HL-60 (cell line): ENCODE measurements around the gene TECR.

Experiments
- CTCF ChIP-seq: IDR thresholded peaks from one replicate; pipeline ENCODE4 v1.5.1; 2011; ENCODE audit warnings: low read length, control low read depth, inconsistent platforms; ENCODE audit not compliant: insufficient read depth
- GABPA ChIP-seq: IDR thresholded peaks from 2 replicates; pipeline ENCODE4 v1.6.1; 2012; ENCODE audit warnings: low read depth
- POLR2AphosphoS5 ChIP-seq: IDR thresholded peaks from 2 replicates; pipeline ENCODE4 v1.6.1; 2012; ENCODE audit warnings: low read depth
- SPI1 ChIP-seq: IDR thresholded peaks from 2 replicates; pipeline ENCODE4 v1.6.1; 2012; ENCODE audit warnings: low read depth, mild to moderate bottlenecking, borderline replicate concordance
- TF ChIP-seq, protein P1 (sequence below): IDR thresholded peaks from 2 replicates; pipeline ENCODE4 v1.6.1; 2012; ENCODE audit warnings: low read depth; ENCODE audit not compliant: insufficient replicate concordance

- TF ChIP-seq POLR2AphosphoS5 (no peak), CTCF (no peak), GABPA (no peak), SPI1 (no peak)
- TF ChIP-seq, protein P1, sequence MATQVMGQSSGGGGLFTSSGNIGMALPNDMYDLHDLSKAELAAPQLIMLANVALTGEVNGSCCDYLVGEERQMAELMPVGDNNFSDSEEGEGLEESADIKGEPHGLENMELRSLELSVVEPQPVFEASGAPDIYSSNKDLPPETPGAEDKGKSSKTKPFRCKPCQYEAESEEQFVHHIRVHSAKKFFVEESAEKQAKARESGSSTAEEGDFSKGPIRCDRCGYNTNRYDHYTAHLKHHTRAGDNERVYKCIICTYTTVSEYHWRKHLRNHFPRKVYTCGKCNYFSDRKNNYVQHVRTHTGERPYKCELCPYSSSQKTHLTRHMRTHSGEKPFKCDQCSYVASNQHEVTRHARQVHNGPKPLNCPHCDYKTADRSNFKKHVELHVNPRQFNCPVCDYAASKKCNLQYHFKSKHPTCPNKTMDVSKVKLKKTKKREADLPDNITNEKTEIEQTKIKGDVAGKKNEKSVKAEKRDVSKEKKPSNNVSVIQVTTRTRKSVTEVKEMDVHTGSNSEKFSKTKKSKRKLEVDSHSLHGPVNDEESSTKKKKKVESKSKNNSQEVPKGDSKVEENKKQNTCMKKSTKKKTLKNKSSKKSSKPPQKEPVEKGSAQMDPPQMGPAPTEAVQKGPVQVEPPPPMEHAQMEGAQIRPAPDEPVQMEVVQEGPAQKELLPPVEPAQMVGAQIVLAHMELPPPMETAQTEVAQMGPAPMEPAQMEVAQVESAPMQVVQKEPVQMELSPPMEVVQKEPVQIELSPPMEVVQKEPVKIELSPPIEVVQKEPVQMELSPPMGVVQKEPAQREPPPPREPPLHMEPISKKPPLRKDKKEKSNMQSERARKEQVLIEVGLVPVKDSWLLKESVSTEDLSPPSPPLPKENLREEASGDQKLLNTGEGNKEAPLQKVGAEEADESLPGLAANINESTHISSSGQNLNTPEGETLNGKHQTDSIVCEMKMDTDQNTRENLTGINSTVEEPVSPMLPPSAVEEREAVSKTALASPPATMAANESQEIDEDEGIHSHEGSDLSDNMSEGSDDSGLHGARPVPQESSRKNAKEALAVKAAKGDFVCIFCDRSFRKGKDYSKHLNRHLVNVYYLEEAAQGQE, result no peak
These were observed 51.3 kb downstream of the TECR start for GRCh38 chr19:14580623-14581237.
